Psoas muscle (tissue), 8 donors: ENCODE measurements around the gene FUT7. TPM values are rescaled to one million over a fixed set of nuclear protein-coding genes. Genes with fewer than 3 reads are reported as not detected.
A peak's percentile ranks its signal among the peaks of the same experiment; 100 is the strongest.

ENCODE experiments used
- ATAC-seq, 4 donors: fragments of 200-7000 bp; cut with Tn5 transposase; one replicate each; pipeline ENCODE4 v1.9.1; 2020; ENCODE audit warnings: moderate library complexity in 3 of 4, mild to moderate bottlenecking in 2 of 4
- DNase-seq, 2 donors: peaks; one replicate each; pipeline ENCODE4 v3.0.0-alpha.2; 2020
- H3K27ac ChIP-seq: fragments of 200-600 bp; one replicate; pipeline ENCODE4 v1.8.0; 2022
- H3K27me3 ChIP-seq, 3 donors: fragments of 200-600 bp in 1 of 3; one replicate each; pipeline versions ENCODE4 v1.6.1 to v1.8.0; 2013 to 2022; ENCODE audit warnings: low read length in 2 of 3, mild to moderate bottlenecking in 2 of 3, moderate library complexity in 1 of 3; ENCODE audit not compliant: insufficient read depth in 3 of 3
- H3K36me3 ChIP-seq, 2 donors: fragments of 200-600 bp in 1 of 2; one replicate each; pipeline versions ENCODE4 v1.6.1 to v1.8.0; 2013 to 2022; ENCODE audit warnings: low read depth in 1 of 2, mild to moderate bottlenecking in 1 of 2, moderate library complexity in 1 of 2; ENCODE audit not compliant: insufficient read depth in 1 of 2
- H3K4me1 ChIP-seq: fragments of 200-600 bp; one replicate; pipeline ENCODE4 v1.8.0; 2022
- H3K4me3 ChIP-seq: fragments of 200-600 bp; one replicate; pipeline ENCODE4 v1.8.0; 2022; ENCODE audit warnings: mild to moderate bottlenecking
- H3K9me3 ChIP-seq: fragments of 200-600 bp; one replicate; pipeline ENCODE4 v1.8.0; 2022
- CTCF ChIP-seq: fragments of 200-600 bp; IDR thresholded peaks from one replicate; pipeline ENCODE4 v1.8.0; 2022; ENCODE audit warnings: antibody characterized with exemption
- WGBS, 3 donors: extraction: QIAGEN DNeasy Blood & Tissue Kit; methylation state at CpG; one replicate each; pipeline versions ENCODE4 v1.1.6 to v1.1.7; 2013; 5-methylcytosine and 5-hydroxymethylcytosine counted together
- intact Hi-C, 2 donors: fragments of 100-400 bp; cut with DNase I; formaldehyde crosslinking; loops; one replicate each; pipeline versions ENCODE4 v1.11.0 to v1.14.2; 2022
- polyA plus RNA-seq, 3 donors: library from polyadenylated mRNA; stranded (reverse); fragments of 200-250 nt; gene quantifications; one replicate each; pipeline ENCODE4 v1.2.3, GENCODE V29; 2013
- total RNA-seq, 4 donors: library from RNA; stranded (reverse); fragmentation: NEBNext Ultra II Directional in 2 of 4; extraction: Animal tissue kit (Norgen Biotek cat#: 25700) in 2 of 4; gene quantifications; one replicate each; pipeline versions ENCODE4 v1.2.1 to v1.2.4, GENCODE V29; 2021 to 2023
- donor health status: healthy with polysubstance abuse.
- donor health status: DM: no; HTN: no; CAD: no; lungs with moderate emphysema.
- donor health status: Bipolar disorder and iron deficiency.
- donor health status: healthy.
- donor health status: DM: yes; HTN: yes; CAD: no.
- donor health status: DM: no; HTN: no; CAD: no.
- donor health status: DM: no; HTN: no; CAD: no.
- donor health status: DM: yes; HTN: yes; CAD: no.

The FUT7 gene
- total and polyA plus RNA-seq, 7 donors = 0.01 to 0.08 (median 0.06) TPM; not detected in 4

- H3K27ac ChIP-seq = no peak overlapping the region
- H3K27me3 ChIP-seq = peaks cover 0 to 69% (median 33%) of the 10 kb centered on the region in 3 donors
- TF ChIP-seq CTCF = no peak
- no peak for DNase-seq
- intact Hi-C loops = no loop called here
- H3K36me3 ChIP-seq = no peaks in the 10 kb centered on the region
- H3K4me3 ChIP-seq = peak overlapping the region; percentile 51
- ATAC-seq = no peak
- H3K9me3 ChIP-seq = no peaks in the 10 kb centered on the region
- H3K4me1 ChIP-seq = peaks cover 12% of the 10 kb centered on the region
- WGBS, 3 donors = 19 to 41% (median 22%) methylated on average over 21 to 71 of the region's 71 CpGs
These were observed 21.4 kb upstream of the FUT7 start for GRCh38 chr9:137052998-137053943.

GRCh38 chr9:137052293-137052692, 20.4 kb upstream of the FUT7 start:
- no peak for TF ChIP-seq CTCF
- H3K27ac ChIP-seq = no peak overlapping the region
- intact Hi-C loops = no loop called here
- no peaks in the 10 kb centered on the region for H3K9me3 ChIP-seq
- H3K27me3 ChIP-seq = peaks cover 0 to 79% (median 36%) of the 10 kb centered on the region in 3 donors
- DNase-seq (no peak), ATAC-seq (no peak)
- no peaks in the 10 kb centered on the region for H3K36me3 ChIP-seq
- no peak overlapping the region for H3K4me3 ChIP-seq
- peaks cover 12% of the 10 kb centered on the region for H3K4me1 ChIP-seq
- WGBS, 3 donors = 71 to 91% (median 91%) methylated on average over 8 of the region's 8 CpGs

GRCh38 chr9:137051145-137051724, 19.3 kb upstream of the FUT7 start:
- H3K27ac ChIP-seq = no peak overlapping the region
- intact Hi-C loops = no loop called here
- peaks cover 0 to 81% (median 34%) of the 10 kb centered on the region in 3 donors for H3K27me3 ChIP-seq
- 92 to 94% (median 92%) methylated on average over 17 of the region's 17 CpGs for WGBS, 3 donors
- H3K4me3 ChIP-seq = no peak overlapping the region
- no peaks in the 10 kb centered on the region for H3K9me3 ChIP-seq
- DNase-seq (no peak), ATAC-seq (no peak)
- TF ChIP-seq CTCF = no peak
- peaks cover 16% of the 10 kb centered on the region for H3K4me1 ChIP-seq
- H3K36me3 ChIP-seq = no peaks in the 10 kb centered on the region

- intact Hi-C loops = no loop called here
- no peak for ATAC-seq
These were observed 18.7 kb upstream of the FUT7 start for GRCh38 chr9:137050570-137050969.

More at GRCh38 chr9:137050570-137050969, 18.7 kb upstream of the FUT7 start:
- TF ChIP-seq CTCF = no peak
- no peak for DNase-seq
- peaks cover 19% of the 10 kb centered on the region for H3K4me1 ChIP-seq
- no peak overlapping the region for H3K4me3 ChIP-seq
- no peak overlapping the region for H3K27ac ChIP-seq
- H3K27me3 ChIP-seq = peaks cover 0 to 79% (median 33%) of the 10 kb centered on the region in 3 donors
- 78 to 96% (median 89%) methylated on average over 4 to 5 of the region's 5 CpGs for WGBS, 3 donors
- no peaks in the 10 kb centered on the region for H3K9me3 ChIP-seq
- H3K36me3 ChIP-seq = no peaks in the 10 kb centered on the region
